T-cell (primary cell): ENCODE measurements around the gene CENPO. TPM values are rescaled to one million over a fixed set of nuclear protein-coding genes. Genes with fewer than 3 reads are reported as not detected.

Experiments
- ATAC-seq, 4 experiments: fragments of 200-7000 bp in 3 of 4; fragments of 150-1000 bp in 1 of 4; cut with Tn5 transposase; replicated peaks in 1 of 4; 1 replicate in 3 of 4; 2 replicates in 1 of 4; pipeline ENCODE4 v1.10.0; 2021; ENCODE audit warnings: moderate library complexity in 3 of 4, mild to moderate bottlenecking in 2 of 4, moderate number of reproducible peaks in 1 of 4
- CTCF ChIA-PET, 2 donors: fragments of 300-600 bp; sonication (Branson Sonifier 250); formaldehyde crosslinking; loops; one replicate each; lab custom pipeline; 2022; ENCODE audit warnings: antibody characterized with exemption in 2 of 2; lab: Charles Lee
- POLR2A ChIA-PET, 2 donors: fragments of 300-600 bp; sonication (Branson Sonifier 250); formaldehyde crosslinking; loops; one replicate each; lab custom pipeline; 2022; ENCODE audit warnings: antibody characterized with exemption in 2 of 2; lab: Charles Lee
- DNase-seq, 35 experiments: peaks; one replicate each; pipeline versions ENCODE4 v3.0.0 to v3.0.0-alpha.2; 2013 to 2023
- H3K27ac ChIP-seq: one replicate; pipeline ENCODE4 v1.5.1; 2013; ENCODE audit warnings: low read length
- H3K27me3 ChIP-seq, 2 experiments: replicated peaks in 1 of 2; 1 replicate in 1 of 2; 2 replicates in 1 of 2; pipeline versions ENCODE4 v1.6.1 to v1.7.0; 2013; ENCODE audit warnings: low read length in 1 of 2, mixed read lengths in 1 of 2; ENCODE audit not compliant: control insufficient read depth in 2 of 2, insufficient read depth in 2 of 2; ENCODE audit errors: extremely low read depth in 1 of 2
- H3K36me3 ChIP-seq, 2 donors: 1 replicate in 1 of 2; 2 replicates in 1 of 2; pipeline versions ENCODE4 v1.6.1 to v1.7.0; 2013; ENCODE audit warnings: low read length in 1 of 2; ENCODE audit not compliant: control insufficient read depth in 2 of 2, insufficient read depth in 1 of 2; ENCODE audit errors: extremely low read depth in 1 of 2
- H3K4me1 ChIP-seq, 2 experiments: 1 replicate in 1 of 2; 2 replicates in 1 of 2; pipeline versions ENCODE4 v1.6.1 to v1.7.0; 2013; ENCODE audit warnings: low read length in 2 of 2, mixed read lengths in 1 of 2; ENCODE audit not compliant: insufficient read depth in 2 of 2, control insufficient read depth in 1 of 2; ENCODE audit errors: extremely low read depth in 1 of 2
- H3K4me3 ChIP-seq, 2 donors: 1 replicate in 1 of 2; 2 replicates in 1 of 2; pipeline versions ENCODE4 v1.5.1 to v1.7.0; 2013; ENCODE audit warnings: mild to moderate bottlenecking in 2 of 2, low read length in 1 of 2, moderate library complexity in 1 of 2; ENCODE audit not compliant: control insufficient read depth in 1 of 2; ENCODE audit errors: extremely low read depth in 1 of 2
- H3K9me3 ChIP-seq: 2 replicates; pipeline ENCODE4 v1.7.0; 2013
- H3K27ac Mint-ChIP-seq, 2 donors: one replicate each; pipeline ENCODE4 v1.8.0; 2020 to 2021; ENCODE audit warnings: mild to moderate bottlenecking in 2 of 2, mixed read lengths in 2 of 2
- H3K27me3 Mint-ChIP-seq, 2 donors: one replicate each; pipeline ENCODE4 v1.8.0; 2021 to 2022; ENCODE audit warnings: mixed read lengths in 2 of 2
- H3K36me3 Mint-ChIP-seq: one replicate; pipeline ENCODE4 v1.8.0; 2021; ENCODE audit warnings: mixed read lengths
- H3K4me1 Mint-ChIP-seq, 3 donors: one replicate each; pipeline ENCODE4 v1.8.0; 2020 to 2022; ENCODE audit warnings: mixed read lengths in 3 of 3, mild to moderate bottlenecking in 1 of 3
- H3K4me3 Mint-ChIP-seq, 3 donors: one replicate each; pipeline ENCODE4 v1.8.0; 2020 to 2022; ENCODE audit warnings: mild to moderate bottlenecking in 3 of 3, mixed read lengths in 3 of 3, moderate library complexity in 3 of 3
- H3K9me3 Mint-ChIP-seq, 3 donors: one replicate each; pipeline ENCODE4 v1.8.0; 2020 to 2022; ENCODE audit warnings: mixed read lengths in 3 of 3
- WGBS: methylation state at CpG from one replicate; pipeline ENCODE4 v1.1.5; 2013; ENCODE audit warnings: missing lambda C conversion rate; ENCODE audit not compliant: insufficient coverage; 5-methylcytosine and 5-hydroxymethylcytosine counted together
- total RNA-seq, 35 experiments: library from RNA in 6 of 35; stranded (reverse) in 6 of 35; fragments of 120-200 nt in 1 of 35; gene quantifications; one replicate each; pipeline versions ENCODE4 v1.2.1 to v1.2.4 and lab custom pipeline; 2013 to 2026

CENPO gene
- total RNA-seq, 5 donors from 2014 or later (not counting 1 experiment from before 2014, with no cell fraction given) = 4.8 to 8.4 (median 6.4) TPM

DNA sequence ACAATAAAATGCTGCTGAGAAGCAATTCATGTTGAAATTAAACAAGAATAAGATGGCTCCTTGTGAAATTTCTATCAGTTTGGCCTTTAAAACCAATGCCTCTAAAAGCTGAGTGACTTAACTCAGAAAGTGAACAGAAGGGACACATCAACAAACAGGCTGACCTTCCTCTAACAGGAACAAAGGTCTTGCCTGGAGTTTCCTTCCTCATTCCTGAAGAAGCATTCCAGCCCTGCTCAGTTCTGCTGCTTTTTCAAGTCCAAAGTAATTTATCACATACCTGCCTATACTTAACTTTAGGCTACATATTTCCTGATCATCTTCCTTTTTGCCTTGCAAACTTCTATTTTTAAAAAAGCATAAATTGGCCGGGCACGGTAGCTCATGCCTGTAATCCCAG, 14.1 kb upstream of the CENPO start:
- ChIA-PET CTCF (no interaction called here), POLR2A (interaction anchor here in 1 of 2 donors (0.6 kb wide), 1 partner anchor 874 kb away, joined by 11 read pairs; no protein-coding TSS in a partner anchor)
- Mint-ChIP-seq H3K4me1 (no peaks in the 10 kb centered on the region), H3K9me3 (no peaks in the 10 kb centered on the region), H3K36me3 (peaks cover 4% of the 10 kb centered on the region), H3K27me3 (peaks cover 4 to 6% of the 10 kb centered on the region in 2 donors), H3K4me3 (no peak overlapping the region), H3K27ac (no peak overlapping the region)
- DNase-seq (no peak), ATAC-seq (no peak)
- H3K9me3 ChIP-seq = no peaks in the 10 kb centered on the region
- no CpG with 5 or more reads among the region's 2 CpGs for WGBS
- H3K4me3 ChIP-seq = no peak overlapping the region
- H3K4me1 ChIP-seq = no peaks in the 10 kb centered on the region
- H3K36me3 ChIP-seq = no peaks in the 10 kb centered on the region
- H3K27ac ChIP-seq = no peak overlapping the region
- peaks cover 0 to 2% of the 10 kb centered on the region in 2 experiments for H3K27me3 ChIP-seq

DNA sequence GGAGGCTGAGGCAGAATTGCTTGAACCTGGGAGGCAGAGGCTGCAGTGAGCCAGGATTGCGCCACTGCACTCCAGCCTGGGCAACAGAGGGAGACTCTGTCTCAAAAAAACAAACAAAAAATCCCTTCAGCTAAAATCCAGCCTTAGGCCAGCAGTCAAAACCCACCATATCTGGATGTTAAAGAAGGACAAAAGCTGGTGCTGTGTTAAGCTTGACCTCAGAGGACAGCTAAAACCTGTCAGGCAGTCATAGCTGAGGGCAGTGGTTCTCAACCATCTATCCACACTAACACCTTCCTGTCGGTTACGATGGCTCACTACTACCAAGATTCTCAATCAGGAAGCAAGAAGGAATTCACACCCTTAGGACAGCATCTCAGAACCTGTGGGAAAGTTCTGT, 9.6 kb upstream of the CENPO start:
- CTCF ChIA-PET = no interaction called here
- peaks cover 4 to 6% of the 10 kb centered on the region in 2 donors for H3K27me3 Mint-ChIP-seq
- peaks cover 0 to 6% of the 10 kb centered on the region in 2 experiments for H3K27me3 ChIP-seq
- DNase-seq (no peak), ATAC-seq (no peak)
- H3K36me3 Mint-ChIP-seq = peaks cover 8% of the 10 kb centered on the region
- no peaks in the 10 kb centered on the region for H3K9me3 ChIP-seq
- H3K4me1 Mint-ChIP-seq = no peaks in the 10 kb centered on the region
- no peaks in the 10 kb centered on the region for H3K36me3 ChIP-seq
- no peak overlapping the region for H3K27ac Mint-ChIP-seq
- no peaks in the 10 kb centered on the region for H3K4me1 ChIP-seq
- H3K4me3 ChIP-seq = no peak overlapping the region
- POLR2A ChIA-PET = no interaction called here
- no peak overlapping the region for H3K4me3 Mint-ChIP-seq
- H3K9me3 Mint-ChIP-seq = no peaks in the 10 kb centered on the region
- no CpG with 5 or more reads among the region's 3 CpGs for WGBS
- H3K27ac ChIP-seq = no peak overlapping the region

DNA sequence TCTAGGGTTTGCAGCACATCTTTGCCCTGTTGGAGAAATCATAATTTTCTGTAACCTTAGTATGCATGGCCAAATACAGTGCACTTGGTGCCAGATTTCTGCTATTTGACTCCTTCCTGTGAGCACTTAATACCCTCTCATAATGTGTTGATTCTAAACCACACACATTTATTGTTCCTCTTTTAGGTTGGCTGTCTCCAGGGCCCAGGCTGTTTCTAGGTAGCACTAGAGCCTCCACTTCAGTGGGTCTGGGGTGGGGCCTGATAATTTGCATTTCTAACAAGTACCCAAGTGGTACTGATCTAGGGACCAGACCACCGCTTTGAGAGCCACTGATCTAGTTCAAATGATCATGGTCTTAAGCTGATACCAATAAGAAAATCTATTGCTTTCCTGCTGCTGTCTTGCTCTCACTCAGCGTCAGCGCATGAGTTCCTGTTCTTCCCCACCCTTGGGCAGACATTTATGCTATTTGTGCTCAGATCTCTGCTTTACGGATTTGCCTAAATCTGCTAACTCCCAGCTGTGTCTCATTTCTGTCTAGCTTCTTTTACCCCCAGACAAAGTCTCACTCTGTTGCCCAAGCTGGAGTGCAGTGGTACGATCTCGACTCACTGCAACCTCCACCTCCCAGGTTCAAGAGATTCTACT, 7.4 kb upstream of the CENPO start:
- WGBS = 91% methylated on average over 6 of the region's 6 CpGs
- no peaks in the 10 kb centered on the region for H3K4me1 Mint-ChIP-seq
- H3K27me3 Mint-ChIP-seq = peaks cover 2 to 6% of the 10 kb centered on the region in 2 donors
- DNase-seq (no peak), ATAC-seq (no peak)
- Histone ChIP-seq H3K4me3 (no peak overlapping the region), H3K9me3 (no peaks in the 10 kb centered on the region), H3K4me1 (no peaks in the 10 kb centered on the region), H3K27me3 (peaks cover 0 to 6% of the 10 kb centered on the region in 2 experiments), H3K36me3 (peaks cover 0 to 10% of the 10 kb centered on the region in 2 donors), H3K27ac (no peak overlapping the region)
- no peak overlapping the region for H3K4me3 Mint-ChIP-seq
- H3K27ac Mint-ChIP-seq = no peak overlapping the region
- peaks cover 18% of the 10 kb centered on the region for H3K36me3 Mint-ChIP-seq
- ChIA-PET CTCF (no interaction called here), POLR2A (no interaction called here)
- no peaks in the 10 kb centered on the region for H3K9me3 Mint-ChIP-seq

DNA sequence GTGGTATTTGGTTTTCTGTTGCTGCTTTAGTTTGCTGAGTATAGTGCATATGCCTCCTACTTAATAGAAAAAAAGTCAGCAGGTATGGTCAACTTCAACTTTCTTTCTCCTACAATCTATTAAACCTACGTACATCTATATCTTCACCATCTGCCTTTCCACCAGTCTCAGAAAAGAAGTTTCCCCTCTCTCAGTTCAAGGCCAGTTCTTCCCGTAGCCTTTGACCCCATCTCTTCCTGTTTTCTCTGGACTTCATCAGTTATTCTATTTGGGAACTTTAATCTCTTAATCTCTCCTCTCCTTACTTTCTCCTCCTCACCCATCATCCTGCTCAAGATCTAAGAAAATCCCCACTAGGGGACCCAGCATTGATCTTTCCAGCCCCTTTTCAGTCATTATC, 5.7 kb upstream of the CENPO start:
- peaks cover 0 to 6% of the 10 kb centered on the region in 2 donors for H3K27me3 Mint-ChIP-seq
- no peaks in the 10 kb centered on the region for H3K9me3 ChIP-seq
- no peak overlapping the region for H3K4me3 ChIP-seq
- WGBS = 94% methylated on average over 2 of the region's 2 CpGs
- H3K36me3 Mint-ChIP-seq = peaks cover 18% of the 10 kb centered on the region
- peaks cover 0 to 10% of the 10 kb centered on the region in 2 donors for H3K36me3 ChIP-seq
- no peak for DNase-seq
- no peak overlapping the region for H3K4me3 Mint-ChIP-seq
- H3K9me3 Mint-ChIP-seq = no peaks in the 10 kb centered on the region
- no peak overlapping the region for H3K27ac ChIP-seq
- H3K27ac Mint-ChIP-seq = no peak overlapping the region
- H3K4me1 Mint-ChIP-seq = peaks cover 4% of the 10 kb centered on the region in 3 donors
- ChIA-PET CTCF (no interaction called here), POLR2A (no interaction called here)
- H3K4me1 ChIP-seq = peaks cover 0 to 4% of the 10 kb centered on the region in 2 experiments
- H3K27me3 ChIP-seq = peaks cover 0 to 3% of the 10 kb centered on the region in 2 experiments
- no peak for ATAC-seq

DNA sequence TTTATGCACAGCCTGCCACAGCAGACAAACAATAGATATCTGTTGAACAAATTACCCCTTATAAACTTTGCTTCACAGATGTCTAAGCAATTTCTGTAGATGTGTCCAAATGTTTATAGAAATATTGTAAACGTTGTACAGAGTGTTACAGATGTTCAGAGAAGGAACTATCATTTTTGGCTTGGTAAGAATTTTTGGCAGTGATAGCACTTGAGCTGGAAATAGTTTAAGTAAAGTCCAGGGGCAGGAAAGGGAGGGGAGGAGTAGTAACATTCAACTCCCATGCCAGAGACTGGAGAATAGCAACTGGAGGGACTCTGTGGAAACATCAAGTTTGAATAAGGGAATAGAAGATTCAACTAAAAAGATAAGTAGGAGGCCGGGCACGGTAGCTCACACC, 4.4 kb upstream of the CENPO start:
- Mint-ChIP-seq H3K27me3 (no peaks in the 10 kb centered on the region), H3K36me3 (peaks cover 18% of the 10 kb centered on the region), H3K9me3 (no peaks in the 10 kb centered on the region), H3K4me1 (peaks cover 12 to 15% (median 13%) of the 10 kb centered on the region in 3 donors), H3K27ac (no peak overlapping the region), H3K4me3 (no peak overlapping the region)
- DNase-seq = no peak
- ChIA-PET POLR2A (no interaction called here), CTCF (no interaction called here)
- WGBS = 96% methylated on average over 3 of the region's 3 CpGs
- Histone ChIP-seq H3K27ac (no peak overlapping the region), H3K9me3 (no peaks in the 10 kb centered on the region), H3K4me3 (no peak overlapping the region), H3K4me1 (peaks cover 4 to 5% of the 10 kb centered on the region in 2 experiments), H3K36me3 (peaks cover 0 to 10% of the 10 kb centered on the region in 2 donors), H3K27me3 (peaks cover 0 to 3% of the 10 kb centered on the region in 2 experiments)
- ATAC-seq = no peak

DNA sequence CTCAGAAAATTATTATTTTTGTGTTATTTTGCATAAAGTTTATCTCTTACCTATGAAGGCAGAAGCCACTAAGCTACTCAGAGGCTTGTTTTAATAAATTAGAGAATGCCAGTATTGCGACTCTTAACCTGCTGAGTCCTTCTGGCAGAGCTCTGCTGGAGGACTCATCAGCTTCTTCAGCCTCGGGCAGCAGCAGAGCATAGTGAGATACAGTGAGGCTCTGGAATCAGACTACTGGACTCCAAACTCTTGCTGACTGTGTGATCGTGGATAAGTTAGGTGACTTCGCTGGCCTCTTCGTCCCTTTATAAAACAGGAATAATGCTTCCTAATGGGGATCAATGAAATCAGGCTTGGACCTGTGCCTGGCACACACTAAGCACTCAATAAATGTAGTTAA, 1.8 kb upstream of the CENPO start:
- Histone ChIP-seq H3K4me1 (peaks cover 6 to 9% of the 10 kb centered on the region in 2 experiments), H3K27me3 (no peaks in the 10 kb centered on the region), H3K36me3 (peaks cover 0 to 10% of the 10 kb centered on the region in 2 donors), H3K4me3 (no peak overlapping the region), H3K27ac (no peak overlapping the region), H3K9me3 (no peaks in the 10 kb centered on the region)
- Mint-ChIP-seq H3K4me3 (no peak overlapping the region), H3K4me1 (peaks cover 20 to 23% (median 20%) of the 10 kb centered on the region in 3 donors), H3K36me3 (peaks cover 18% of the 10 kb centered on the region), H3K9me3 (no peaks in the 10 kb centered on the region), H3K27me3 (no peaks in the 10 kb centered on the region), H3K27ac (no peak overlapping the region)
- CTCF ChIA-PET = no interaction called here
- WGBS = 100% methylated on average over 2 of the region's 5 CpGs
- POLR2A ChIA-PET = interaction anchor here in 1 of 2 donors (0.6 kb wide), 1 partner anchor 34 kb away, joined by 7 read pairs; no protein-coding TSS in a partner anchor
- DNase-seq = no peak
- ATAC-seq = no peak
